HEK293T (cell line): ENCODE results near the gene RRP9.

Experiments used
- ARNT ChIP-seq: fragments of 450-650 bp; IDR thresholded peaks from 2 replicates; pipeline ENCODE4 v1.6.1; 2017; ENCODE audit warnings: mild to moderate bottlenecking
- CTBP1 ChIP-seq: fragments of 450-650 bp; IDR thresholded peaks from 2 replicates; pipeline ENCODE4 v1.6.1; 2016; ENCODE audit warnings: borderline replicate concordance
- ELF4 ChIP-seq: fragments of 450-650 bp; IDR thresholded peaks from 2 replicates; pipeline ENCODE4 v1.6.1; 2017; ENCODE audit warnings: antibody characterized with exemption
- FOXM1 ChIP-seq: fragments of 450-650 bp; IDR thresholded peaks from 2 replicates; pipeline ENCODE4 v1.6.1; 2017; ENCODE audit warnings: mild to moderate bottlenecking, borderline replicate concordance
- HDGF ChIP-seq: fragments of 450-650 bp; IDR thresholded peaks from 2 replicates; pipeline ENCODE4 v1.6.1; 2017; ENCODE audit warnings: antibody characterized with exemption, borderline replicate concordance
- LEF1 ChIP-seq: fragments of 450-650 bp; IDR thresholded peaks from 2 replicates; pipeline ENCODE4 v1.6.1; 2017; ENCODE audit warnings: mild to moderate bottlenecking, borderline replicate concordance
- PKNOX1 ChIP-seq: fragments of 450-650 bp; IDR thresholded peaks from 2 replicates; pipeline ENCODE4 v1.6.1; 2016
- SP1 ChIP-seq: fragments of 450-650 bp; IDR thresholded peaks from 2 replicates; pipeline ENCODE4 v1.6.1; 2017
- ZNF384 ChIP-seq: fragments of 450-650 bp; IDR thresholded peaks from 2 replicates; pipeline ENCODE4 v1.6.1; 2016

GRCh38 chr3:51942603-51943450 is 1.1 kb upstream of the RRP9 start:
- TF ChIP-seq LEF1 (no peak), FOXM1 (no peak), CTBP1 (no peak), SP1 (no peak), ELF4 (no peak), ARNT (no peak), PKNOX1 (no peak), ZNF384 (no peak), HDGF (no peak)
